SK-N-SH (cell line): ENCODE results near the gene PRSS1. TPM values are rescaled to one million over a fixed set of nuclear protein-coding genes. Genes with fewer than 3 reads are reported as not detected.

Source experiments
- CTCF ChIA-PET: fragments of 300-600, 350-600 bp; formaldehyde crosslinking; extraction: SDS; loops from one replicate; lab custom pipeline; 2021; lab: Yijun Ruan, JAX
- POLR2A ChIA-PET: fragments of 350-600 bp; sonication (Branson Sonifier 250); formaldehyde crosslinking; extraction: SDS; loops from one replicate; lab custom pipeline; 2020; ENCODE audit warnings: antibody characterized with exemption, inconsistent platforms; lab: Yijun Ruan, JAX
- DNase-seq: peaks from one replicate; pipeline ENCODE4 v3.0.0; 2012
- H2AFZ ChIP-seq: fragments of 200-600 bp; sonication (generic); 2 replicates; pipeline ENCODE4 v1.8.1; 2016; ENCODE audit warnings: antibody characterized with exemption, mild to moderate bottlenecking, low read depth
- H3F3A ChIP-seq: fragments of 200-600 bp; sonication (generic); replicated peaks from 2 replicates; pipeline ENCODE3; 2016; ENCODE audit warnings: antibody characterized with exemption, mild to moderate bottlenecking; ENCODE audit not compliant: insufficient read depth
- H3K27ac ChIP-seq, 2 experiments: fragments of 200-500 bp in 1 of 2; fragments of 200-600 bp in 1 of 2; sonication (Bioruptor generic) in 1 of 2; sonication (generic), shearing (Covaris generic) in 1 of 2; 2 replicates each; pipeline versions ENCODE4 v1.5.1 to v1.6.1; 2014 to 2016; ENCODE audit warnings: low read depth in 2 of 2, inconsistent platforms in 1 of 2, low read length in 1 of 2, mild to moderate bottlenecking in 1 of 2, mixed read lengths in 1 of 2
- H3K27me3 ChIP-seq: fragments of 200-600 bp; sonication (generic), shearing (Covaris generic); 2 replicates; pipeline ENCODE4 v1.6.1; 2016; ENCODE audit warnings: mixed run types; ENCODE audit not compliant: insufficient read depth
- H3K36me3 ChIP-seq, 2 experiments: fragments of 200-500 bp in 1 of 2; fragments of 200-600 bp in 1 of 2; sonication (Bioruptor generic) in 1 of 2; sonication (generic) in 1 of 2; replicated peaks in 1 of 2; 2 replicates each; pipeline versions ENCODE3 to v1.5.1; 2014 to 2016; ENCODE audit warnings: low read length in 1 of 2, mild to moderate bottlenecking in 1 of 2; ENCODE audit not compliant: insufficient read depth in 2 of 2, control insufficient read depth in 1 of 2
- H3K4me1 ChIP-seq, 2 experiments: fragments of 200-500 bp in 1 of 2; fragments of 200-600 bp in 1 of 2; sonication (Bioruptor generic) in 1 of 2; sonication (generic), shearing (Covaris generic) in 1 of 2; 2 replicates each; pipeline versions ENCODE4 v1.5.1 to v1.6.1; 2014 to 2016; ENCODE audit warnings: low read depth in 1 of 2, low read length in 1 of 2, mixed run types in 1 of 2; ENCODE audit not compliant: insufficient read depth in 2 of 2, control insufficient read depth in 1 of 2
- H3K4me2 ChIP-seq: fragments of 200-600 bp; sonication (generic), shearing (Covaris generic); 2 replicates; pipeline ENCODE4 v1.6.1; 2017; ENCODE audit warnings: mixed run types
- H3K4me3 ChIP-seq, 2 experiments: fragments of 200-500 bp in 1 of 2; fragments of 200-600 bp in 1 of 2; sonication (Bioruptor generic) in 1 of 2; sonication (generic), shearing (Covaris generic) in 1 of 2; 2 replicates each; pipeline versions ENCODE4 v1.5.1 to v1.8.1; 2014 to 2016; ENCODE audit warnings: low read depth in 2 of 2, inconsistent platforms in 1 of 2, low read length in 1 of 2, mild to moderate bottlenecking in 1 of 2, mixed read lengths in 1 of 2, moderate library complexity in 1 of 2
- H3K79me2 ChIP-seq: fragments of 200-600 bp; sonication (generic); 2 replicates; pipeline ENCODE4 v1.8.1; 2017; ENCODE audit warnings: mild to moderate bottlenecking; ENCODE audit not compliant: insufficient read depth
- H3K9ac ChIP-seq: fragments of 200-600 bp; sonication (generic); 2 replicates; pipeline ENCODE4 v1.6.1; 2017; ENCODE audit warnings: mixed run types
- H3K9me2 ChIP-seq: fragments of 200-600 bp; sonication (generic); 2 replicates; pipeline ENCODE4 v1.6.1; 2017; ENCODE audit warnings: mixed run types
- H3K9me3 ChIP-seq: fragments of 200-600 bp; sonication (generic); 2 replicates; pipeline ENCODE4 v1.6.1; 2017; ENCODE audit warnings: mixed run types, mild to moderate bottlenecking, moderate library complexity
- H4K20me1 ChIP-seq: fragments of 200-600 bp; sonication (generic); 2 replicates; pipeline ENCODE4 v1.6.1; 2017; ENCODE audit warnings: mild to moderate bottlenecking, mixed run types; ENCODE audit not compliant: insufficient read depth
- ELF1 ChIP-seq: IDR thresholded peaks from 2 replicates; pipeline ENCODE4 v1.4.0; 2012
- RCOR1 ChIP-seq: fragments of 150-350 bp; IDR thresholded peaks from 2 replicates; pipeline ENCODE4 v1.6.1; 2017; ENCODE audit warnings: antibody characterized with exemption, low read length
- RXRA ChIP-seq: IDR thresholded peaks from 2 replicates; pipeline ENCODE4 v1.4.0; 2012; ENCODE audit warnings: low read depth, mild to moderate bottlenecking, borderline replicate concordance
- SMC3 ChIP-seq: IDR thresholded peaks from 2 replicates; pipeline ENCODE4 v1.6.1; 2012; ENCODE audit warnings: low read depth, low read length, improper control_type of control experiment
- TAF1 ChIP-seq: IDR thresholded peaks from 2 replicates; pipeline ENCODE4 v1.6.1; 2012; ENCODE audit warnings: low read depth, mild to moderate bottlenecking, low read length, moderate library complexity, borderline replicate concordance
- WGBS: methylation state at CpG from one replicate; pipeline ENCODE4 v1.1.6; 2017; ENCODE audit warnings: low lambda C conversion rate; 5-methylcytosine and 5-hydroxymethylcytosine counted together
- polyA plus RNA-seq, 3 experiments: library from polyadenylated mRNA; depleted of rRNA; stranded (reverse); fragments of >200 nt; gene quantifications; 2 replicates each; pipeline ENCODE4 v1.2.3, GENCODE V29; 2012
- TF ChIP-seq, protein P1 (sequence below): fragments of 150-350 bp; IDR thresholded peaks from 2 replicates; pipeline ENCODE4 v1.6.1; 2017; ENCODE audit warnings: antibody characterized with exemption, low read length, low read depth, borderline replicate concordance
- TF ChIP-seq, protein P2 (sequence below): fragments of 150-350 bp; IDR thresholded peaks from 2 replicates; pipeline ENCODE4 v1.6.1; 2016; ENCODE audit warnings: mild to moderate bottlenecking, low read depth, low read length

Gene PRSS1
- polyA plus RNA-seq, 1 of the 3 experiments (the other 2 are of a cell fraction), result not detected

DNA sequence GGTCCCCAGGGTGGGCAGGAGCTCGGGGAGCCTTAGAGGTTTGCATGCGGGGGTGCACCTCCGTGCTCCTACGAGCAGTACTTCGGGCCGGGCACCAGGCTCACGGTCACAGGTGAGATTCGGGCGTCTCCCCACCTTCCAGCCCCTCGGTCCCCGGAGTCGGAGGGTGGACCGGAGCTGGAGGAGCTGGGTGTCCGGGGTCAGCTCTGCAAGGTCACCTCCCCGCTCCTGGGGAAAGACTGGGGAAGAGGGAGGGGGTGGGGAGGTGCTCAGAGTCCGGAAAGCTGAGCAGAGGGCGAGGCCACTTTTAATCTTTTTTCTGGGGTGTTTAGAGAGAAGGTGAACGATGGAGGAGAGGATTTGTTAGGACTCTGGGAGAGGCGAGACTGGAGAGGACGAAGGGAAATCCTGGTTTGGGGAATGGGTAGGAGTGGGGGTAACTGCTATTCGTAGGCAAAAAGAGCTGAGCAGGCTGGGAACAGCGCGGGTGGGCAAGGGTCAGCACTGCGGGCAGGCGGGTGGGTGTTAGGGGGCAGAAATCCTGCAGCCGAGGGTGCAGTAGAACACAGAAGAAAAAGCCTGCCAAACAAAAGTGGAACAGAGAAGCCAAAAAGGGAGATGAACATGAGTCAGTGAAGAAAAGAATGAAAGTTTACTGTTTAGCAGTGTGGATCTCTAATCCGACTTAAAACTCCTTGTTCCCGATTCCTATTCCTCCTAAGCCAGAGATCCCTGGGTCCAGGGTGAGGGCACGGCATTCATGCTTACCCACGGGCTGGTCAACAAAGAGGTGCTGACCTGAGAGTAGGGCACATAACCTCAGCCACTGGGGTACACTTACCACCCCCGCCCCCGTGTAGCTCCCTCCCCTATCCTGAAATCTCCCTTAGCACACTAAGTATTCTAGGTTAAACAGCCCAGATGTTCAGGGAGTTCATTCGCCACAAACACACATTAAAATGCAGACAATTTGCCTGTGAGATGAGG is 48.4 kb downstream of the PRSS1 start:
- Histone ChIP-seq H3K27ac (no peak overlapping the region), H3K27me3 (peaks cover 61% of the 10 kb centered on the region), H2AFZ (no peak overlapping the region), H3K36me3 (no peaks in the 10 kb centered on the region), H3K79me2 (no peaks in the 10 kb centered on the region), H3K9me3 (no peaks in the 10 kb centered on the region), H3K4me3 (peak overlapping the region in 1 of 2 experiments; percentile 28; a peak in 1 of 4 replicates), H3K4me2 (peak overlapping the region; percentile 36; the same call in 1 of the 2 replicates), H3F3A (no peaks in the 10 kb centered on the region), H3K9me2 (no peaks in the 10 kb centered on the region), H3K4me1 (peaks cover 0 to 9% of the 10 kb centered on the region in 2 experiments; a peak in 1 of 4 replicates), H3K9ac (no peak overlapping the region), H4K20me1 (no peaks in the 10 kb centered on the region)
- ChIA-PET POLR2A (no interaction called here), CTCF (interaction anchor here (1.0 to 15.4 kb wide), 14 partner anchors 13 to 338 kb away, joined by 3 to 163 read pairs (median 5); no protein-coding TSS in a partner anchor)
- TF ChIP-seq RCOR1 (no peak), RXRA (no peak)
- 45% methylated on average over 29 of the region's 33 CpGs for WGBS
- peak; percentile 40 for DNase-seq

DNA sequence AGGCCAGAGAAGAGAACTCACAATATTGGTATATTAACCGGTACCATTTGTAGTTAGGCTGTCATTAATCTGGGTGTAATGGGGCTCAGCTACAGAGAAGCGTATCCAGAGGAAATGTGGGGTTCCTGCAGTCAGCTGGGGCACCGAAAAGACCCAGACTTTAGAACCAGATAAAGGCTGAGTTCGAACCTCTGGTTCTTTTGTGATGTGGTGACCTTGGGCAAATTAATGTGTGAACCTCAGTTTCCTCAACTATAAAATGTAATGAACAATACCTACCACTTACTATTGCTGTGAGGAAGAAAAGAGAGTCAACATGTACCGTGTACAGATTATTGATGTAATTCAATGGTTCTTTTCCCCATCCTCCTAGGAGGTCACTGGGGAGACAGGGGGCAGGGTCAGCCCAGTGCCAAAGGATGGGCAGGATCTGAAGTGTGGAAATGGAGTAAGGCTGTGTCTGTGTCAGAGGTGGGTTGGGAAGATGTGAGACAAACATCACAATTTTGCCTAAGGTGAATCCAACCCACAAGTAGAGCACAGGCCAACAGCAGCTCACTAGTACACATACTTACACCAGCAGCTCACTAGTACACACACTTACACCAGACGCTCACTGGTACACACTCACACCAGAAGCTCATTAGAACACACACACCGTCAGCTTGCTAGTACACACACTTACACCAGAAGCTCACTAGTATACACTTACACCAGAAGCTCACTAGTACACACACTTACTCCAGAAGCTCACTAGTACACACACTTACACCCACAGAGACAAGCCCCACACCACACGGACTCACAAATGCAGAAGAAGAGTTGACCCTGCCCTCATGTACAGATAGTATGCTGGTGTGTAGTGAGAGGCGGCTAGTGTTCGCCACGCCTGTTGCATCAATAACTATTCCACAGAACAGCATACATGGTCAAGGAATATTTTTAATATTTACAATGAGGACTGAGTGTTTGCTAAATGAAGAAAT is 49.5 kb downstream of the PRSS1 start:
- TF ChIP-seq TAF1 (no peak), ELF1 (no peak), SMC3 (no peak)
- TF ChIP-seq, protein P1, sequence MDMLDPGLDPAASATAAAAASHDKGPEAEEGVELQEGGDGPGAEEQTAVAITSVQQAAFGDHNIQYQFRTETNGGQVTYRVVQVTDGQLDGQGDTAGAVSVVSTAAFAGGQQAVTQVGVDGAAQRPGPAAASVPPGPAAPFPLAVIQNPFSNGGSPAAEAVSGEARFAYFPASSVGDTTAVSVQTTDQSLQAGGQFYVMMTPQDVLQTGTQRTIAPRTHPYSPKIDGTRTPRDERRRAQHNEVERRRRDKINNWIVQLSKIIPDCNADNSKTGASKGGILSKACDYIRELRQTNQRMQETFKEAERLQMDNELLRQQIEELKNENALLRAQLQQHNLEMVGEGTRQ, result no peak
- TF ChIP-seq, protein P2, sequence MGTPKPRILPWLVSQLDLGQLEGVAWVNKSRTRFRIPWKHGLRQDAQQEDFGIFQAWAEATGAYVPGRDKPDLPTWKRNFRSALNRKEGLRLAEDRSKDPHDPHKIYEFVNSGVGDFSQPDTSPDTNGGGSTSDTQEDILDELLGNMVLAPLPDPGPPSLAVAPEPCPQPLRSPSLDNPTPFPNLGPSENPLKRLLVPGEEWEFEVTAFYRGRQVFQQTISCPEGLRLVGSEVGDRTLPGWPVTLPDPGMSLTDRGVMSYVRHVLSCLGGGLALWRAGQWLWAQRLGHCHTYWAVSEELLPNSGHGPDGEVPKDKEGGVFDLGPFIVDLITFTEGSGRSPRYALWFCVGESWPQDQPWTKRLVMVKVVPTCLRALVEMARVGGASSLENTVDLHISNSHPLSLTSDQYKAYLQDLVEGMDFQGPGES, result no peak
- ChIA-PET CTCF (interaction anchor here (1.0 to 15.4 kb wide), 12 partner anchors 12 to 339 kb away, joined by 3 to 163 read pairs (median 8); no protein-coding TSS in a partner anchor), POLR2A (no interaction called here)
- Histone ChIP-seq H3K79me2 (no peaks in the 10 kb centered on the region), H3F3A (no peaks in the 10 kb centered on the region), H2AFZ (no peak overlapping the region), H3K27me3 (peaks cover 59% of the 10 kb centered on the region), H3K4me3 (no peak overlapping the region), H4K20me1 (no peaks in the 10 kb centered on the region), H3K27ac (no peak overlapping the region), H3K4me2 (no peak overlapping the region), H3K9ac (no peak overlapping the region), H3K9me3 (no peaks in the 10 kb centered on the region), H3K36me3 (no peaks in the 10 kb centered on the region), H3K9me2 (no peaks in the 10 kb centered on the region), H3K4me1 (peaks cover 0 to 9% of the 10 kb centered on the region in 2 experiments; a peak in 1 of 4 replicates)
- DNase-seq, result no peak
- 74% methylated on average over 11 of the region's 11 CpGs for WGBS
